SJSA1 (cell line): ENCODE results near the gene PIP4K2A. TPM values are rescaled to one million over a fixed set of nuclear protein-coding genes. Genes with fewer than 3 reads are reported as not detected.

Experiments used
- DNase-seq, 2 experiments: peaks; one replicate each; pipeline ENCODE4 v3.0.0-alpha.2; 2015 to 2020; ENCODE audit warnings: low spot score in 2 of 2, low read depth in 1 of 2
- H3K27ac ChIP-seq: fragments of 250-450 bp; sonication (Bioruptor Pico); 2 replicates; pipeline ENCODE4 v1.5.1; 2020; ENCODE audit warnings: mild to moderate bottlenecking, moderate library complexity
- H3K27me3 ChIP-seq: fragments of 250-450 bp; sonication (Bioruptor Pico); replicated peaks from 2 replicates; pipeline ENCODE4 v1.5.1; 2020; ENCODE audit warnings: mild to moderate bottlenecking, moderate library complexity
- H3K36me3 ChIP-seq: fragments of 250-450 bp; sonication (Bioruptor Pico); 2 replicates; pipeline ENCODE4 v1.5.1; 2020; ENCODE audit warnings: mild to moderate bottlenecking
- H3K4me1 ChIP-seq: fragments of 250-450 bp; sonication (Bioruptor Pico); replicated peaks from 2 replicates; pipeline ENCODE4 v1.6.1; 2021; ENCODE audit warnings: mild to moderate bottlenecking
- H3K4me3 ChIP-seq: fragments of 250-450 bp; sonication (Bioruptor Pico); 2 replicates; pipeline ENCODE4 v1.5.1; 2020; ENCODE audit warnings: mild to moderate bottlenecking
- H3K9me3 ChIP-seq: fragments of 250-450 bp; sonication (Bioruptor Pico); replicated peaks from 2 replicates; pipeline ENCODE4 v1.5.1; 2020; ENCODE audit warnings: mild to moderate bottlenecking
- total RNA-seq: library from RNA; depleted of rRNA; stranded (reverse); fragments of >200 nt; shearing (Covaris generic); gene quantifications from 2 replicates; pipeline ENCODE4 v1.2.3, GENCODE V29; 2014

The PIP4K2A gene
- total RNA-seq, 1 experiment from 2014 or later = 51.7 TPM

DNA sequence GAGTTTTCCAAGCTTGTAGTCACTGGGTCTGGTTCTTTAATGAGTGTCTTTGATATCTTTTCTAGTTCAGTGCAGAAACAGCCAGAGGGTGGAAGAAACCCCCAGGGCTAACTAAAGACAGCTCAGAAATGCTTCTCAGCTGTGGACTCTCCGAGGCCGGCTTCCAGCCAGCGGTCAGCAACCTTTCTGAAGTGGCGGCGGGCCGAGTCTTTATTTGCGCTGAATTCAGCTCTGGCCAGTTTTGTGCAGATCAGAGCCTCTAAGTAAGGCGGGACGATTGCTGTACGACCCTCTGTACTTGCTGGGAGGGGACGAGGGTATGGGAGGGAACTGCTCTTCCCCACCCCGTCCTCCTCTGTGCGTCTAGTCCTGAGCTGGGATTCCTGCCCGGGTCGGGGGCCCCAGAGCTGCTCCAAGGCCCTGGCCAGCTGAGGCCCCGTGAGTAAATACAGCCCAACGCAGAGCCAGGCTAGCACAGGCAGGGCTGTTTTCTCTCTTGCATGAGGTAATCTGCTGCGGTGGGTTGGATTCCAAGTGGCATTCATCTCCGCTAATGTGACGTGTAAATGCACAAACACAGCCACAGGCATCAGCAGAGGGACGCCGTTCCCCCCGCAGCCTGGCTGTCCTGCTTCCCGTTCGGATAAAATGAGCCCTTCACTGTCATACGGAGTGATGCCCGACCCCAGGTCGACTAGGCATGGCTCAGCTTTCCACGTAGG, 159.8 kb downstream of the PIP4K2A start:
- H3K27ac ChIP-seq = no peak overlapping the region
- H3K27me3 ChIP-seq = no peaks in the 10 kb centered on the region
- H3K9me3 ChIP-seq = no peaks in the 10 kb centered on the region
- DNase-seq = no peak
- no peaks in the 10 kb centered on the region for H3K4me1 ChIP-seq
- H3K36me3 ChIP-seq = peaks cover 6% of the 10 kb centered on the region
- no peak overlapping the region for H3K4me3 ChIP-seq

DNA sequence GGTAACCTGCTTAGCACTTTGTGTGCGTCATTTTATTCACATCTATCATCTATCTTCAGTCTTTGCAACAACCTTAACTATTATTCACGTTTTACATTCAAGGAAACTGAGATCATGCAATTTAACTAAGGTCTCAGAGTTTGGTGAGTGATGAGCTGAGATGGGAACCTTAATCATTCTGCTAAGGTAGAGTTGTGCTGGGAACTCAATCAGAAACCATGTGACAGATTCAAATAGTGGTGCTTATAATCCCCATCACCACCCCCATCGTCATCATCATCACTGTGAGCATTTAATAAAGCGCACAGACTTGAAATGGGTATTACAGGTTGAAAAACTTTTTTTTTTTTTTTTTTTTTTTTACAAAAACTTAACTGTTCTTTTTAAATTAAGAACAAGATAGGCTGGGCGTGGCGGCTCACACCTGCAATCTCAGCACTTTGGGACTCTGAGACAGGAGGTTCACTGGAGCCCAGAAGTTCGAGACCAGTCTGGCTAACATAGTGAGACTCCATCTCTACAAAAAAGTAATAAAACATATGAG, 160.9 kb downstream of the PIP4K2A start:
- Histone ChIP-seq H3K36me3 (peaks cover 12% of the 10 kb centered on the region), H3K27ac (no peak overlapping the region), H3K4me3 (no peak overlapping the region), H3K27me3 (no peaks in the 10 kb centered on the region), H3K4me1 (no peaks in the 10 kb centered on the region), H3K9me3 (no peaks in the 10 kb centered on the region)
- no peak for DNase-seq

GRCh38 chr10:22552888-22553378, 161.4 kb downstream of the PIP4K2A start:
- H3K4me3 ChIP-seq = no peak overlapping the region
- H3K27me3 ChIP-seq = no peaks in the 10 kb centered on the region
- H3K27ac ChIP-seq = no peak overlapping the region
- H3K4me1 ChIP-seq = no peaks in the 10 kb centered on the region
- peaks cover 18% of the 10 kb centered on the region for H3K36me3 ChIP-seq
- no peak for DNase-seq
- no peaks in the 10 kb centered on the region for H3K9me3 ChIP-seq

DNA sequence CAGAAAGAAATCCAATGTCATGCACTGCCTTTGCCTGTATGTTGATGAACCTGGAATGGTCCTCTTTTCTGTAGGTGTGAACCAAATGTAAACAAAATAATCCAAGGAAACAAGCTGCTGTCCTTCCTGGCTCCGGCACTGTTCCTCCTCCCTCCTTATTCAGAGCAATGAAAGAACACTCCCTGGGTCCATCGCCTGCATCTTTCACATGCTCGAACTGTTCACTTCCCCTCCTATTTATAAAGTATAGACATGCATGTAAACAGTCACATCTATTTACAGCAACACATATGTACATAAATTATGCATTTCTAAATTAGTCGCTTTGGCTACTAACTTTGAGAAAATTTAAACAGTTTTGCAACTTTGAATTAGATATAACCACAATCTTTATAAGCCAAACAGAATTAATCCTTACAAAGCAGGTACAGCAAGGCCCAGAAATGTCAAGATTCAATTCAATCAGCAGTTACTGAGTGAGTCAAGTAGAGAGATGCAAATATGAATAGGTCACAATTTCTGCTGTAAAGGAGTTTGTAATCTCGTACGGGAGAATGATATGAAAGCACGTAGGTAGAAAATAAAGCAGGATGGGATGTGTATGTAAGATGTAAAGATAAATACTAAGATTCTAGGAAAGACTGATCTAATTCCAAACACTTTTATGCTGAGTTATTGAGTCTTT, 162.6 kb downstream of the PIP4K2A start:
- peaks cover 25% of the 10 kb centered on the region for H3K36me3 ChIP-seq
- no peak overlapping the region for H3K4me3 ChIP-seq
- H3K4me1 ChIP-seq = no peaks in the 10 kb centered on the region
- H3K9me3 ChIP-seq = no peaks in the 10 kb centered on the region
- no peaks in the 10 kb centered on the region for H3K27me3 ChIP-seq
- no peak overlapping the region for H3K27ac ChIP-seq
- DNase-seq = no peak

DNA sequence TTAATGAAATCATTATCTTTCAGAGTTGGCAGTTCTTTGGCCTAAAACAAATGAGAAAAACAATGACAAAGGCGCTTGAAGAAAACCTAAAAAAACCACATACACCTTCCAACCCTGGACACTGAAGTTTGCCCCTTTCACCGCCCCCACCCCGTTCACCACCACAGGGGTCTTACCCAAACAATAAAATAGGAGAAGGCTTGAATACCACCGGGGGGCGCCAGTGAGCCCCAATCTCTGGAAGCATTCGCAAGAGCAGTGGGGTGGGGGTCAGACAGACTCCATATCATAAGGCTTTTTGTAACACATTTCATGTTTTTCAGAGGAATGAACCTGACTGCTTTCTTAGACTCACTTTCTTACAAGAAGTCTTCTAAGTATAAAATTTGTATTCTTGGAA, 163.6 kb downstream of the PIP4K2A start:
- no peak overlapping the region for H3K4me3 ChIP-seq
- H3K4me1 ChIP-seq = no peaks in the 10 kb centered on the region
- no peaks in the 10 kb centered on the region for H3K27me3 ChIP-seq
- DNase-seq = peak; percentile 33 to 62
- H3K9me3 ChIP-seq = no peaks in the 10 kb centered on the region
- no peak overlapping the region for H3K27ac ChIP-seq
- H3K36me3 ChIP-seq = peaks cover 30% of the 10 kb centered on the region

GRCh38 chr10:22548344-22548743, 166.0 kb downstream of the PIP4K2A start:
- H3K9me3 ChIP-seq = no peaks in the 10 kb centered on the region
- H3K27ac ChIP-seq = no peak overlapping the region
- H3K4me1 ChIP-seq = no peaks in the 10 kb centered on the region
- DNase-seq = no peak
- no peak overlapping the region for H3K4me3 ChIP-seq
- no peaks in the 10 kb centered on the region for H3K27me3 ChIP-seq
- H3K36me3 ChIP-seq = peaks cover 35% of the 10 kb centered on the region

DNA sequence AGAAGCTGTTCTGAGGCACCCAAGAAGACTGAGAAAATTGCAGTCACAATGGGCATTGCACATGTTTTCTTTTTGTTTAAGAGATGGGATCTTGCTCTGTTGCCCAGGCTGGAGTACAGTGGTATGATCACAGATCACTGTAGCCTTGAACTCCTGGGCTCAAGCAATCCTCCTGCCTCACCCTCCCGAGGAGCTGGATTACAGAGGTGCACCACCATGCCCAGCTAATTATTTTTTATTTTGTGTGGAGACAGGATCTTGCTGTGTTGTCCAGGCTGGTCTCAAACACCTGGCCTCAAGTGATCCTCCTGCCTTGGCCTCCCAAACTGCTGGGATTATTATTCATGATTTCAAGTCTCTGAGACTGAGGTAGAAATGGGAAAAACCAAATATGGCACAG, 168.7 kb downstream of the PIP4K2A start:
- Histone ChIP-seq H3K27me3 (no peaks in the 10 kb centered on the region), H3K36me3 (peaks cover 49% of the 10 kb centered on the region), H3K27ac (no peak overlapping the region), H3K4me1 (no peaks in the 10 kb centered on the region), H3K9me3 (no peaks in the 10 kb centered on the region), H3K4me3 (no peak overlapping the region)
- DNase-seq = no peak

- Histone ChIP-seq H3K36me3 (peaks cover 44% of the 10 kb centered on the region), H3K27me3 (no peaks in the 10 kb centered on the region), H3K4me1 (no peaks in the 10 kb centered on the region), H3K9me3 (no peaks in the 10 kb centered on the region), H3K27ac (no peak overlapping the region), H3K4me3 (no peak overlapping the region)
- no peak for DNase-seq
Measured at GRCh38 chr10:22544325-22545068, 169.9 kb downstream of the PIP4K2A start.

- Histone ChIP-seq H3K36me3 (peaks cover 43% of the 10 kb centered on the region), H3K4me1 (no peaks in the 10 kb centered on the region), H3K27ac (no peak overlapping the region), H3K4me3 (no peak overlapping the region), H3K27me3 (no peaks in the 10 kb centered on the region), H3K9me3 (no peaks in the 10 kb centered on the region)
- DNase-seq = no peak
Measured at GRCh38 chr10:22542773-22543172, 171.6 kb downstream of the PIP4K2A start.

GRCh38 chr10:22541900-22542299, 172.5 kb downstream of the PIP4K2A start:
- Histone ChIP-seq H3K36me3 (peaks cover 38% of the 10 kb centered on the region), H3K27me3 (no peaks in the 10 kb centered on the region), H3K4me3 (no peak overlapping the region), H3K9me3 (no peaks in the 10 kb centered on the region), H3K27ac (no peak overlapping the region), H3K4me1 (no peaks in the 10 kb centered on the region)
- no peak for DNase-seq

GRCh38 chr10:22539579-22540298, 174.6 kb downstream of the PIP4K2A start:
- H3K9me3 ChIP-seq = no peaks in the 10 kb centered on the region
- peaks cover 6% of the 10 kb centered on the region for H3K4me1 ChIP-seq
- no peaks in the 10 kb centered on the region for H3K27me3 ChIP-seq
- DNase-seq = no peak
- no peak overlapping the region for H3K27ac ChIP-seq
- no peak overlapping the region for H3K4me3 ChIP-seq
- H3K36me3 ChIP-seq = peaks cover 33% of the 10 kb centered on the region

- no peak overlapping the region for H3K27ac ChIP-seq
- peaks cover 33% of the 10 kb centered on the region for H3K36me3 ChIP-seq
- DNase-seq = no peak
- no peak overlapping the region for H3K4me3 ChIP-seq
- peaks cover 10% of the 10 kb centered on the region for H3K4me1 ChIP-seq
- no peaks in the 10 kb centered on the region for H3K9me3 ChIP-seq
- H3K27me3 ChIP-seq = no peaks in the 10 kb centered on the region
Measured at GRCh38 chr10:22537810-22538209, 176.6 kb downstream of the PIP4K2A start.

DNA sequence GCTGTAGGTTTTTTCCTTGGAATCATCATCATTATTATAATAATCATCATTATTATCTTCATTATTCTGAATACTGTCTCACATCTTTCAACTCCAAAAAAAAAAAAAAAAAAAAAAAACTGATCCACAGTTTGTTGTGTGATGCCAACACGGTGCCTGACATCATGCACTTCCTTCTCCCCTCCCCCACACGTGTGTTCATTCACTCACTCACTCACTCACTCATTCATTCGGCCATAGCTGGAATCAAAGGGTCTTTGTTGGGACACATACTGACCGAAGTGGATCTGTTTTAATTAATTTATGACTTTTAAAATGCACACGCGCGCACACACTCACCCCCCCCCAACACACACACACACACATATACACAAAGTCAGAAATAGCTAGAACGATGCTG, 177.8 kb downstream of the PIP4K2A start:
- no peaks in the 10 kb centered on the region for H3K27me3 ChIP-seq
- H3K9me3 ChIP-seq = no peaks in the 10 kb centered on the region
- H3K27ac ChIP-seq = no peak overlapping the region
- peaks cover 25% of the 10 kb centered on the region for H3K36me3 ChIP-seq
- DNase-seq = no peak
- no peak overlapping the region for H3K4me3 ChIP-seq
- peaks cover 10% of the 10 kb centered on the region for H3K4me1 ChIP-seq
